Amniotic stem cell (primary cell): ENCODE results near the gene RTKN2.
"Not testable (repeated sequence)": the region's sequence is repeated elsewhere in the genome, so short reads cannot be mapped to it uniquely, and the experiment has no call there.

Experiments used
- DNase-seq: peaks from one replicate; lab custom pipeline; 2025; lab: John Stamatoyannopoulos, UW

RTKN2 gene

GRCh38 chr10:62259456-62259855 is 9.2 kb downstream of the RTKN2 start:
- no peak for DNase-seq

- no peak for DNase-seq
Measured at GRCh38 chr10:62258926-62259325, 9.7 kb downstream of the RTKN2 start.

GRCh38 chr10:62253704-62254103 is 14.9 kb downstream of the RTKN2 start:
- DNase-seq: no peak

- no peak for DNase-seq
Measured at GRCh38 chr10:62252051-62252450, 16.6 kb downstream of the RTKN2 start.

- DNase-seq: no peak
Measured at GRCh38 chr10:62250594-62251198, 17.9 kb downstream of the RTKN2 start.

GRCh38 chr10:62249957-62250356 is 18.7 kb downstream of the RTKN2 start:
- no peak for DNase-seq

- no peak for DNase-seq
Measured at GRCh38 chr10:62248465-62248864, 20.2 kb downstream of the RTKN2 start.

- DNase-seq: peak; percentile 61
Measured at GRCh38 chr10:62244785-62245467, 23.7 kb downstream of the RTKN2 start.

- no peak for DNase-seq
Measured at GRCh38 chr10:62244088-62244487, 24.6 kb downstream of the RTKN2 start.

GRCh38 chr10:62243647-62243997 is 25.0 kb downstream of the RTKN2 start:
- no peak for DNase-seq

GRCh38 chr10:62242965-62243646 is 25.5 kb downstream of the RTKN2 start:
- peak; percentile 79 for DNase-seq

GRCh38 chr10:62241521-62241920 is 27.1 kb downstream of the RTKN2 start:
- not testable (repeated sequence) for DNase-seq

GRCh38 chr10:62239994-62240393 is 28.6 kb downstream of the RTKN2 start:
- no peak for DNase-seq

- no peak for DNase-seq
Measured at GRCh38 chr10:62238880-62239279, 29.8 kb downstream of the RTKN2 start.

- DNase-seq: no peak
Measured at GRCh38 chr10:62237966-62238365, 30.7 kb downstream of the RTKN2 start.

GRCh38 chr10:62237506-62237905 is 31.1 kb downstream of the RTKN2 start:
- DNase-seq: no peak

GRCh38 chr10:62234077-62234605 is 34.5 kb downstream of the RTKN2 start:
- no peak for DNase-seq

- DNase-seq: no peak
Measured at GRCh38 chr10:62233356-62234076, 35.1 kb downstream of the RTKN2 start.

GRCh38 chr10:62231805-62232204 is 36.8 kb downstream of the RTKN2 start:
- no peak for DNase-seq

- DNase-seq: peak; percentile 33
Measured at GRCh38 chr10:62231371-62231770, 37.3 kb downstream of the RTKN2 start.

GRCh38 chr10:62230344-62231121 is 38.1 kb downstream of the RTKN2 start:
- no peak for DNase-seq

GRCh38 chr10:62225362-62225761 is 43.3 kb downstream of the RTKN2 start:
- DNase-seq: no peak
